Natural killer cell treated with Interleukin-12 subunit alpha and Interleukin-12 subunit beta and Interleukin-15 and Interleukin-18, amount 100 ng/mL, for 72 hours (primary cell): Measurements from ENCODE around the gene PBX4. TPM values are rescaled to one million over a fixed set of nuclear protein-coding genes. Genes with fewer than 3 reads are reported as not detected.

Experiments used
- ATAC-seq, 2 donors: fragments of 150-1000 bp; cut with Tn5 transposase in 1 of 2; sonication (Bioruptor Pico), chemical (Tn5 transposase) in 1 of 2; 2 replicates each; pipeline ENCODE4 v1.10.0; 2021
- DNase-seq: peaks from one replicate; pipeline ENCODE4 v3.0.0; 2022; ENCODE audit warnings: low spot score
- H3K27ac Mint-ChIP-seq, 2 donors: 1 replicate in 1 of 2; 2 replicates in 1 of 2; pipeline ENCODE4 v1.8.0; 2022; ENCODE audit warnings: mixed read lengths in 2 of 2, mild to moderate bottlenecking in 1 of 2, moderate library complexity in 1 of 2
- H3K27me3 Mint-ChIP-seq, 2 donors: 1 replicate in 1 of 2; 2 replicates in 1 of 2; pipeline ENCODE4 v1.8.0; 2022; ENCODE audit warnings: mixed read lengths in 2 of 2
- H3K36me3 Mint-ChIP-seq: one replicate; pipeline ENCODE4 v1.8.0; 2022; ENCODE audit warnings: mixed read lengths
- H3K4me1 Mint-ChIP-seq, 2 donors: 1 replicate in 1 of 2; 2 replicates in 1 of 2; pipeline ENCODE4 v1.8.0; 2022; ENCODE audit warnings: low read depth in 2 of 2, mixed read lengths in 2 of 2, mild to moderate bottlenecking in 1 of 2
- H3K4me3 Mint-ChIP-seq: one replicate; pipeline ENCODE4 v1.8.0; 2022; ENCODE audit warnings: mixed read lengths
- H3K9me3 Mint-ChIP-seq: 2 replicates; pipeline ENCODE4 v1.8.0; 2022; ENCODE audit warnings: mixed read lengths
- total RNA-seq, 2 donors: library from RNA; stranded (reverse); gene quantifications; one replicate each; pipeline ENCODE4 v1.2.3, GENCODE V29; 2022

PBX4 gene
- total RNA-seq, 2 donors from 2014 or later: 26.3 to 80.1 TPM

DNA sequence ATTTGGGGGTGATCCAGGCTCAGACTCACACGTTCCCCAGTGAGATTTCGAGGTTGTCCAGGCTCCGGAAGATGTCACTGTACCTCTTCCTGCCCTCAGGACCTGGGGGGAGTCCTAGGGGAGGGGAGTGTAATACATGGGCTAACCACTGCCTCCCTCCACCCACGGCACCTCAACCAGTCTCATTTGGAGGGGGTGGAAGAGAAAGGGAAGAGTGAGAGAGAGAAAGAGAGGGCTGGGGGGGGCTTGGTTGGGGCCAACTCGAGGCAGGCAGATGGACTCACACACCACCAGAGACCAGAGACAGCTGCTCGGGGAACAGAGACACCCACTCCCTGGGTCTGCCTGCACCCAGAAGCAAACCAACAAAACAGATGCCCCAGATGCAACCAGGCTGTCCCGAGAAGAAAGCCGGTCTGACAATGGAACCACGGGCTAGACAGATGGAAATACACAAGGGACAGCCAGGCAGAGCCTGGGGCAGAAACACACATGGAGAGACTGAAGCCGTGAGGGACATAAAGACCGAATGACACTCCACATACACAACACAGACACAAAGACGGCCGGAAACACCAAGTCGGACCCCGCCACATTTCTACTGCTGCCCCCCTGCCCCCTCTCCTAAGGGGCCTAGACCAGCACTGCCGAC, 24.1 kb upstream of the PBX4 start:
- DNase-seq (peak; percentile 71), ATAC-seq (peak; percentile 68 to 72)
- Mint-ChIP-seq H3K4me3 (peak overlapping the region; percentile 100), H3K36me3 (peaks cover 6% of the 10 kb centered on the region), H3K27me3 (no peaks in the 10 kb centered on the region), H3K4me1 (peaks cover 14 to 27% of the 10 kb centered on the region in 2 donors), H3K27ac (peak overlapping the region; percentile 96 to 99), H3K9me3 (no peaks in the 10 kb centered on the region)

- no peak overlapping the region for H3K27ac Mint-ChIP-seq
- no peaks in the 10 kb centered on the region for H3K9me3 Mint-ChIP-seq
- H3K36me3 Mint-ChIP-seq: peaks cover 19% of the 10 kb centered on the region
- DNase-seq (no peak), ATAC-seq (peak in 1 of 2 donors; percentile 30)
- no peak overlapping the region for H3K4me3 Mint-ChIP-seq
- no peaks in the 10 kb centered on the region for H3K27me3 Mint-ChIP-seq
- H3K4me1 Mint-ChIP-seq: peaks cover 14 to 35% of the 10 kb centered on the region in 2 donors
Observed at GRCh38 chr19:19637523-19638251, 19.2 kb upstream of the PBX4 start.

- ATAC-seq (no peak), DNase-seq (no peak)
- H3K27ac Mint-ChIP-seq: no peak overlapping the region
- no peaks in the 10 kb centered on the region for H3K9me3 Mint-ChIP-seq
- H3K27me3 Mint-ChIP-seq: no peaks in the 10 kb centered on the region
- H3K36me3 Mint-ChIP-seq: peaks cover 17% of the 10 kb centered on the region
- H3K4me1 Mint-ChIP-seq: peaks cover 9 to 31% of the 10 kb centered on the region in 2 donors
- H3K4me3 Mint-ChIP-seq: no peak overlapping the region
Observed at GRCh38 chr19:19637186-19637522, 18.7 kb upstream of the PBX4 start.

GRCh38 chr19:19636573-19637185, 18.2 kb upstream of the PBX4 start:
- H3K9me3 Mint-ChIP-seq: no peaks in the 10 kb centered on the region

GRCh38 chr19:19635313-19635702, 16.8 kb upstream of the PBX4 start:
- peaks cover 4 to 29% of the 10 kb centered on the region in 2 donors for H3K4me1 Mint-ChIP-seq
- no peak for DNase-seq
- H3K9me3 Mint-ChIP-seq: no peaks in the 10 kb centered on the region
- H3K27ac Mint-ChIP-seq: peak overlapping the region in 1 of 2 donors; percentile 25
- no peak overlapping the region for H3K4me3 Mint-ChIP-seq
- no peak for ATAC-seq
- no peaks in the 10 kb centered on the region for H3K27me3 Mint-ChIP-seq
- H3K36me3 Mint-ChIP-seq: peaks cover 17% of the 10 kb centered on the region

More at GRCh38 chr19:19636573-19637185, 18.2 kb upstream of the PBX4 start:
- H3K4me1 Mint-ChIP-seq: peaks cover 4 to 27% of the 10 kb centered on the region in 2 donors
- ATAC-seq (no peak), DNase-seq (no peak)
- peaks cover 17% of the 10 kb centered on the region for H3K36me3 Mint-ChIP-seq
- H3K4me3 Mint-ChIP-seq: no peak overlapping the region
- no peaks in the 10 kb centered on the region for H3K27me3 Mint-ChIP-seq
- H3K27ac Mint-ChIP-seq: no peak overlapping the region

- Mint-ChIP-seq H3K27me3 (no peaks in the 10 kb centered on the region), H3K9me3 (no peaks in the 10 kb centered on the region), H3K4me3 (no peak overlapping the region), H3K27ac (no peak overlapping the region), H3K4me1 (peaks cover 4 to 25% of the 10 kb centered on the region in 2 donors), H3K36me3 (peaks cover 17% of the 10 kb centered on the region)
- no peak for DNase-seq
- ATAC-seq: no peak
Observed at GRCh38 chr19:19634516-19635312, 16.2 kb upstream of the PBX4 start.

DNA sequence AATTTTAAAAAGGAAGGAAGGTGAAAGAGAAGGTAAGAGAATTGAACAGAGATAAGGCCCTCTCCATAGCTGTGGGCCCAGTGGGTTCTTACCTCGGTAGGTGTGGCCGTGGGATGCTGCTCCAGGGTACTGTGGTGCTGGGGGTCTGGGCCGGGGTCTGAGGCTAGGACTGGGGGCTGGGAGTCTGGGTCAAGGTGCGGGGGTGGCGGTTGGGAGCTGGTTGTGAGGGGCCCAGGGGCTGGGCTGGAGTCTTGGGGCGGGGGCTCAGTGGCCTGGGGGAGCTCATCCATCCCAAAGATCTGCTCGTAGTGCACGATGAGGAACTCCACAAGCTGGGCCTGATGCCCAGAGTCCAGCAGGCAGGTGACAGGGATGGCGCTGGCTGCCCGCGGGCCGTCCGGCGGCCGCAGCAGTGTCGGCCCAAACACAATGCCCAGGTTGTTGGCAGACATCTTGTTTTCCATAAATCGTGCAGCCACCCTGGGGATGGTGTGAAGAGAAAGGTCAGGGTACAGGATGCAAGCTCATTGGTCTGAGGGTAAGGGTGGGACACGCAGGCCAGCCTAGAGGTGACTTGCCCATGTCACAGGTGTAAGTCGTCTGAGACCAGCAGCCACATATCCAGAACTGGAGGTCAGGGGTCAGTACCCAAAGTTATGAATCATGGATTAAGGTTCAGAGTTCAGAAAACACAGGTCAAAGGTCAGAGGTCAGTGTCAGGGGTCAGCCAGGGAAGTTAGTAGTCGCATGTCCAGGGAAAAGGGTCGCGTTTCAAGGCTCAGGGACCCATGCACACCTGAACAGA, 15.4 kb upstream of the PBX4 start:
- ATAC-seq: no peak
- H3K27me3 Mint-ChIP-seq: no peaks in the 10 kb centered on the region
- peak overlapping the region in 1 of 2 donors; percentile 26 for H3K27ac Mint-ChIP-seq
- H3K4me3 Mint-ChIP-seq: no peak overlapping the region
- no peaks in the 10 kb centered on the region for H3K9me3 Mint-ChIP-seq
- H3K36me3 Mint-ChIP-seq: peaks cover 17% of the 10 kb centered on the region
- H3K4me1 Mint-ChIP-seq: peaks cover 4 to 24% of the 10 kb centered on the region in 2 donors
- no peak for DNase-seq

- DNase-seq: no peak
- Mint-ChIP-seq H3K36me3 (peaks cover 17% of the 10 kb centered on the region), H3K27ac (peak overlapping the region; percentile 22 to 26), H3K4me3 (no peak overlapping the region), H3K27me3 (no peaks in the 10 kb centered on the region), H3K4me1 (peaks cover 6 to 24% of the 10 kb centered on the region in 2 donors), H3K9me3 (no peaks in the 10 kb centered on the region)
- ATAC-seq: no peak
Observed at GRCh38 chr19:19632661-19633060, 14.2 kb upstream of the PBX4 start.

- H3K36me3 Mint-ChIP-seq: peaks cover 17% of the 10 kb centered on the region
- no peaks in the 10 kb centered on the region for H3K9me3 Mint-ChIP-seq
- no peak overlapping the region for H3K4me3 Mint-ChIP-seq
- H3K27me3 Mint-ChIP-seq: no peaks in the 10 kb centered on the region
- ATAC-seq: no peak
- H3K4me1 Mint-ChIP-seq: peaks cover 19 to 37% of the 10 kb centered on the region in 2 donors
- DNase-seq: no peak
- H3K27ac Mint-ChIP-seq: no peak overlapping the region
Observed at GRCh38 chr19:19631346-19631745, 12.9 kb upstream of the PBX4 start.

DNA sequence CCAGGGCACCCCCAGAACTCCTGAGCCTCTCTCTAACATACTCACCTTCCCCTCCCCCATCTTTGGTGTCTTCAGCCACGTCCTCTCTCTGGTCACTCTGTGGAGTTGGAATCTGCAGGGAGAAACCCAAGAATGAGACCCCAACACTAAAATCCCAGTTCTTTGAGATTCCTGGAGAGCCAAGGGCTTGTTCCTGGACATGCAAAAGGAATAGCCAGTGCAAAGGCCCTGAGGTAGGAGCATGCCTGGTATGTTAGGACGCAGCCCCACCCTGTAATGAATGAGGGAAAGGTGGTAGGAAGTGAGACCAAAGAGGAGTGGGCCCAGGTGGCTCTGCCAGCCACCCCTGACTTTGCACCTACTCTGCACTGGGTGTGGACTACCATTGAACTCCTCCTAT, 11.9 kb upstream of the PBX4 start:
- no peak for ATAC-seq
- Mint-ChIP-seq H3K4me3 (no peak overlapping the region), H3K36me3 (peaks cover 17% of the 10 kb centered on the region)

DNA sequence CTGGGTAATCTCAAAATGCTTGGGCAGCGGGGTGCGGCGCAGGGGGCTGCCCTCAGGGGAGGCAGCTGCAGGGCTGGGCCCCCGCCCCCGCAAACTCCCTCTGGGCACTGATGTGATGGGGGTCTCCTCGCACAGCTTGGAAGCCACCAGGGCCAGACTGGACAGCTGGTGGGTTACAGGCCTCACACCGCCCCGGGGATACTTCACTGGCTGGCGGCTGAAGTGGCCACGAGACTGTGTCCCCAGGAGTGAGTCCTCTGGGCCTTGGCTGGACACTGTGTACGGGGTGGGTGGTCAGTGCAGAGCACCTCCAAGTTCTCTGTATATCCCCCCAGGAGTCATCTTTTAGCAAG, 11.6 kb upstream of the PBX4 start:
- H3K27ac Mint-ChIP-seq: no peak overlapping the region
- H3K27me3 Mint-ChIP-seq: no peaks in the 10 kb centered on the region
- H3K4me3 Mint-ChIP-seq: no peak overlapping the region
- H3K36me3 Mint-ChIP-seq: peaks cover 17% of the 10 kb centered on the region
- ATAC-seq (no peak), DNase-seq (no peak)
- H3K9me3 Mint-ChIP-seq: no peaks in the 10 kb centered on the region
- peaks cover 21 to 37% of the 10 kb centered on the region in 2 donors for H3K4me1 Mint-ChIP-seq

More for the DNA sequence above, 11.9 kb upstream of the PBX4 start:
- no peaks in the 10 kb centered on the region for H3K9me3 Mint-ChIP-seq
- peaks cover 23 to 37% of the 10 kb centered on the region in 2 donors for H3K4me1 Mint-ChIP-seq
- H3K27me3 Mint-ChIP-seq: no peaks in the 10 kb centered on the region
- DNase-seq: no peak
- H3K27ac Mint-ChIP-seq: no peak overlapping the region

DNA sequence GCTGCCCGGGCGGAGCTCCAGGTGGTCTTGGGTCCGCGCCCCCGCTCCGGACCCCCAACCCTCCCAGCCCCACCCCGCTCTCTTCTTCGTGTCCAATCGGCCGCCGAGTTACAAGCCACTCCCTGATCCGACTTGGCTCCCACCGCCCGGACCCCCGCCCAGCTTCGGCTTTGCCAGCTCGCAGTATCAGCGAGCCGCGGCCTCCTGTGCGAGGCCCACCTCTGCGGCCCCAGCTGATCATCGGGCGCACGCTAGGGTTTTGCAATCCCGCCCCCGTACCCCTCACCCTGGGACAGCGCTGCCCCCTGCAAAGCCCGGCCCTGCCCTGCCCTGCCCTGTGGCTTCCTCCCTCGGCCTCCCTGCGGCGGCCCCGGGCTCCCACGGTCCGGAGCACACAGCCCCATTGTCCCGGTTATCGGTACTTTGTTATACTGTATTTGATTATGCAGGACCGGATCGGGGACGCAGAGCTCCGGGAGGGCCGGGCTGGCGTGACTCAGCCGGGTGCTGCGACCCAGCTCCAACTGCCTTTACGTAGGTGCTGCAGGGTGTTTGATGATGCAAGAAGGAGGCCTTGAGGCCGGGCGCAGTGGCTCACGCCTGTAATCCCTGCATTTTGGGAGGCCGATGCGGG, 10.1 kb upstream of the PBX4 start:
- Mint-ChIP-seq H3K36me3 (peaks cover 9% of the 10 kb centered on the region), H3K27ac (peak overlapping the region; percentile 72 to 85), H3K9me3 (no peaks in the 10 kb centered on the region), H3K4me3 (peak overlapping the region; percentile 62), H3K4me1 (peaks cover 18 to 31% of the 10 kb centered on the region in 2 donors), H3K27me3 (no peaks in the 10 kb centered on the region)
- peak; percentile 74 for DNase-seq
- peak; percentile 61 to 71 for ATAC-seq
